Gastroesophageal sphincter (tissue), 4 donors: ENCODE measurements around the gene BHLHE23. TPM values are rescaled to one million over a fixed set of nuclear protein-coding genes. Genes with fewer than 3 reads are reported as not detected.

Experiments used
- ATAC-seq: fragments of 150-250 bp; one replicate; pipeline ENCODE4 v1.9.1; 2016; ENCODE audit warnings: mild to moderate bottlenecking, moderate library complexity
- H3K27ac ChIP-seq, 4 donors: fragments of 200-600 bp; sonication (generic) in 3 of 4; 1 replicate in 3 of 4; 2 replicates in 1 of 4; pipeline ENCODE4 v1.5.1; 2016 to 2019
- H3K27me3 ChIP-seq: fragments of 200-600 bp; sonication (generic); one replicate; pipeline ENCODE4 v1.5.1; 2019
- H3K36me3 ChIP-seq, 2 donors: fragments of 200-600 bp; sonication (generic); one replicate each; pipeline ENCODE4 v1.5.1; 2019; ENCODE audit warnings: control low read depth in 1 of 2
- H3K4me1 ChIP-seq, 3 donors: fragments of 200-600 bp; sonication (generic); 1 replicate in 2 of 3; 2 replicates in 1 of 3; pipeline ENCODE4 v1.5.1; 2016 to 2019; ENCODE audit warnings: control low read depth in 2 of 3
- H3K4me3 ChIP-seq, 2 donors: fragments of 200-600 bp; sonication (generic); one replicate each; pipeline ENCODE4 v1.5.1; 2019; ENCODE audit warnings: mild to moderate bottlenecking in 1 of 2, moderate library complexity in 1 of 2
- H3K9me3 ChIP-seq, 3 donors: fragments of 200-600 bp; sonication (generic); one replicate each; pipeline ENCODE4 v1.5.1; 2017 to 2019; ENCODE audit warnings: control low read depth in 2 of 3
- EP300 ChIP-seq: sonication (generic); formaldehyde crosslinking; IDR thresholded peaks from one replicate; pipeline ENCODE4 v1.6.1; 2017; ENCODE audit warnings: antibody characterized with exemption, mild to moderate bottlenecking
- POLR2A ChIP-seq, 2 donors: fragments of 450-650 bp; IDR thresholded peaks; one replicate each; pipeline ENCODE4 v1.6.1; 2017; ENCODE audit warnings: antibody characterized with exemption in 2 of 2, mild to moderate bottlenecking in 2 of 2, moderate library complexity in 1 of 2
- POLR2AphosphoS5 ChIP-seq: sonication (generic); formaldehyde crosslinking; IDR thresholded peaks from one replicate; pipeline ENCODE4 v1.6.1; 2017; ENCODE audit warnings: antibody characterized with exemption
- WGBS, 2 donors: methylation state at CpG; one replicate each; pipeline ENCODE4 v1.1.5; 2018; ENCODE audit warnings: low coverage in 1 of 2; 5-methylcytosine and 5-hydroxymethylcytosine counted together
- total RNA-seq, 4 donors: library from RNA; depleted of rRNA; stranded (reverse); fragments of >200 nt; gene quantifications; one replicate each; pipeline ENCODE4 v1.1.0, GENCODE V29; 2016
- TF ChIP-seq, protein P1 (sequence below), 4 experiments: fragments of 200-600 bp in 2 of 4; fragments of 450-650 bp in 2 of 4; sonication (generic) in 1 of 4; IDR thresholded peaks; one replicate each; pipeline ENCODE4 v1.5.1; 2017 to 2019; ENCODE audit warnings: antibody characterized with exemption in 4 of 4, mild to moderate bottlenecking in 2 of 4, moderate library complexity in 2 of 4

Gene BHLHE23
- total RNA-seq, 4 donors from 2014 or later, result not detected

DNA sequence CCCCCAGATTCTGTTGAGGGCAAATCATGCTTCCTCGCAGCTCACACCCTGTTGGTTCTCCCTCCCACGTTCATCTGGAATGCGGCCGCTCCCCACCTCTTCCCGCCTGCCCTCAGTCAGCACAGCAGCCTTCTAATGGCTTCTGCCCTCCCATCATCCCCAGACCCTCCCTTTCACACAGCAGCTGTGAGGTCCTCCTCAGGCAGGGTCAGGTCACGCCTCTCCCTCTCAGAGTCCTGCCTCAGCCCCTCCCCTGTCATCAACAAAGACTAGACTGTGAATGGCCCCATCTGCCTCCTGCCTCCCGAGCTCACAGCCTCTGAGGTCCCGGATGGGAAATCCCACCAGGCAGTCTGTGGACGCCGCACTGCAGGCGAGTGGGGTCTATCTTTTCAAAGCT, 7.9 kb upstream of the BHLHE23 start:
- no peak for ATAC-seq
- Histone ChIP-seq H3K36me3 (no peaks in the 10 kb centered on the region), H3K4me1 (peaks cover 0 to under 1% (median 0%) of the 10 kb centered on the region in 3 donors), H3K9me3 (peaks cover 0 to 28% (median 0%) of the 10 kb centered on the region in 3 donors), H3K27me3 (peaks cover 100% of the 10 kb centered on the region), H3K27ac (no peak overlapping the region), H3K4me3 (no peak overlapping the region)
- WGBS, 2 donors, result 9 to 13% methylated on average over 3 to 6 of the region's 11 CpGs
- TF ChIP-seq POLR2AphosphoS5, result no peak
- no peak for TF ChIP-seq EP300

GRCh38 chr20:63014287-63014686, 7.5 kb upstream of the BHLHE23 start:
- Histone ChIP-seq H3K4me3 (no peak overlapping the region), H3K4me1 (peaks cover 0 to 5% (median 0%) of the 10 kb centered on the region in 3 donors), H3K36me3 (no peaks in the 10 kb centered on the region), H3K27me3 (peaks cover 100% of the 10 kb centered on the region), H3K9me3 (peaks cover 0 to 25% (median 0%) of the 10 kb centered on the region in 3 donors), H3K27ac (no peak overlapping the region)
- ATAC-seq, result no peak
- TF ChIP-seq, protein P1, sequence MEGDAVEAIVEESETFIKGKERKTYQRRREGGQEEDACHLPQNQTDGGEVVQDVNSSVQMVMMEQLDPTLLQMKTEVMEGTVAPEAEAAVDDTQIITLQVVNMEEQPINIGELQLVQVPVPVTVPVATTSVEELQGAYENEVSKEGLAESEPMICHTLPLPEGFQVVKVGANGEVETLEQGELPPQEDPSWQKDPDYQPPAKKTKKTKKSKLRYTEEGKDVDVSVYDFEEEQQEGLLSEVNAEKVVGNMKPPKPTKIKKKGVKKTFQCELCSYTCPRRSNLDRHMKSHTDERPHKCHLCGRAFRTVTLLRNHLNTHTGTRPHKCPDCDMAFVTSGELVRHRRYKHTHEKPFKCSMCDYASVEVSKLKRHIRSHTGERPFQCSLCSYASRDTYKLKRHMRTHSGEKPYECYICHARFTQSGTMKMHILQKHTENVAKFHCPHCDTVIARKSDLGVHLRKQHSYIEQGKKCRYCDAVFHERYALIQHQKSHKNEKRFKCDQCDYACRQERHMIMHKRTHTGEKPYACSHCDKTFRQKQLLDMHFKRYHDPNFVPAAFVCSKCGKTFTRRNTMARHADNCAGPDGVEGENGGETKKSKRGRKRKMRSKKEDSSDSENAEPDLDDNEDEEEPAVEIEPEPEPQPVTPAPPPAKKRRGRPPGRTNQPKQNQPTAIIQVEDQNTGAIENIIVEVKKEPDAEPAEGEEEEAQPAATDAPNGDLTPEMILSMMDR (IDR thresholded peaks at IDR 0.05), result no peak
- TF ChIP-seq EP300 (no peak), POLR2AphosphoS5 (no peak), POLR2A (IDR thresholded peaks at IDR 0.05) (no peak)
- WGBS, 2 donors, result 14 to 45% methylated on average over 4 to 11 of the region's 12 CpGs

DNA sequence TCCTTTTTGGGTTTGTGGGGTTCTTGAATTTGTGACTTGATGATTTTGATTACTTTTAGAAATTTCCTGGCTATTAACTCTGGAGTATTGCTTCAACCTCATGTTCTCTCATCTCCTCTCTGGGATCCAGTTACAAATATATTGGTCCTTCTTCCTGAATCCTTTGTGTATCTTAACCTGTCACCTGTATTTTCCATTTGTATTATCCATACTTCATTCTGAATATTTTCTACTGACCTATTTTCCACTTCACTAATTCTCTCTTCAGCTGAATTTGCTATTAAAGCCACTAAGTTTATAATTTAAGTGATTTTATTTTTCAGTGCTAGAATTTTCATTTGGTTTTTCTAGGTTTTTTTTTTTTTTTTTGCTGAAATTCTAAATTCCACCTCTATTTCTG, 6.4 kb upstream of the BHLHE23 start:
- no peaks in the 10 kb centered on the region for H3K36me3 ChIP-seq
- TF ChIP-seq, protein P1 (IDR thresholded peaks at IDR 0.05), result no peak
- TF ChIP-seq POLR2A (IDR thresholded peaks at IDR 0.05), result no peak
- no peak for TF ChIP-seq POLR2AphosphoS5
- TF ChIP-seq EP300, result no peak
- H3K9me3 ChIP-seq, result peaks cover 0 to 24% (median 0%) of the 10 kb centered on the region in 3 donors
- H3K4me1 ChIP-seq, result peaks cover 0 to 16% (median 6%) of the 10 kb centered on the region in 3 donors
- H3K27me3 ChIP-seq, result peaks cover 100% of the 10 kb centered on the region
- H3K4me3 ChIP-seq, result no peak overlapping the region
- no peak overlapping the region for H3K27ac ChIP-seq
- ATAC-seq, result no peak

GRCh38 chr20:63011798-63012197, 5.0 kb upstream of the BHLHE23 start:
- H3K27ac ChIP-seq, result no peak overlapping the region
- H3K36me3 ChIP-seq, result no peaks in the 10 kb centered on the region
- 39 to 41% methylated on average over 2 to 3 of the region's 3 CpGs for WGBS, 2 donors
- TF ChIP-seq, protein P1 (IDR thresholded peaks at IDR 0.05), result no peak
- TF ChIP-seq POLR2AphosphoS5, result no peak
- ATAC-seq, result no peak
- H3K9me3 ChIP-seq, result peaks cover 0 to 24% (median 0%) of the 10 kb centered on the region in 3 donors
- no peak overlapping the region for H3K4me3 ChIP-seq
- peaks cover 0 to 30% (median 13%) of the 10 kb centered on the region in 3 donors for H3K4me1 ChIP-seq
- H3K27me3 ChIP-seq, result peaks cover 100% of the 10 kb centered on the region

GRCh38 chr20:63009988-63010769, 3.4 kb upstream of the BHLHE23 start:
- Histone ChIP-seq H3K4me1 (peaks cover 0 to 46% (median 14%) of the 10 kb centered on the region in 3 donors), H3K27me3 (peaks cover 100% of the 10 kb centered on the region), H3K27ac (no peak overlapping the region), H3K9me3 (peaks cover 0 to 24% (median 0%) of the 10 kb centered on the region in 3 donors), H3K36me3 (no peaks in the 10 kb centered on the region), H3K4me3 (no peak overlapping the region)
- no peak for TF ChIP-seq EP300
- TF ChIP-seq, protein P1 (IDR thresholded peaks at IDR 0.05), result no peak
- no peak for TF ChIP-seq POLR2A (IDR thresholded peaks at IDR 0.05)
- TF ChIP-seq POLR2AphosphoS5, result no peak
- ATAC-seq, result no peak
- 21 to 33% methylated on average over 19 to 23 of the region's 30 CpGs for WGBS, 2 donors
